ENCODE results near the gene DEFB132. TPM values are rescaled to one million over a fixed set of nuclear protein-coding genes. Genes with fewer than 3 reads are reported as not detected.

Gene DEFB132
- total RNA-seq, 4 donors from 2014 or later: 0.66 TPM; not detected in 3

DNA sequence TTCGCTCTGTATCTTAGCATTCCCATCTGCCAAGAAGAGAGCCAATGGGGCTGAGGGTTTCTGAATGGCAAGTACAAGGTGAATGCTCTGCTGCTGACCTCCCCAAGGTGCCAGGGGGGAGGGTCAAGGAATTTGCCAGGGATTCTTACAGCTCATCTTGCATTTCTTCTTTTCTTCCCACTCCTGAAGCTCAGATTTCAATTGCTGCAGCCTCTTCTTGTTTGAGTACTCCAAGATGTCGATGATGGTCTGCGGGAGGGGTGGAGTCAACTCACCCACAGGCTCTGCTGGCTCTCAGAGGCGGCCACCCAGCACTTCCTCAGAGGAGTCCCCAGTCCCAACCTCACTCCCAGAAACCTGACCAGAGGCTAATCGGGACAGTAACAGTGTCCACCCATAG, 20.7 kb downstream of the DEFB132 start:
- H3K36me3 ChIP-seq: peaks cover 0 to 66% (median 0%) of the 10 kb centered on the region in 3 donors
- H3K27me3 ChIP-seq: no peaks in the 10 kb centered on the region
- WGBS, 2 donors: 72 to 75% methylated on average over 5 of the region's 5 CpGs
- H3K9me3 ChIP-seq: no peaks in the 10 kb centered on the region
- no peaks in the 10 kb centered on the region for H3K4me1 ChIP-seq
- H3K4me3 ChIP-seq: no peak overlapping the region
- TF ChIP-seq POLR2A (IDR thresholded peaks at IDR 0.05): no peak
- TF ChIP-seq, protein P1, sequence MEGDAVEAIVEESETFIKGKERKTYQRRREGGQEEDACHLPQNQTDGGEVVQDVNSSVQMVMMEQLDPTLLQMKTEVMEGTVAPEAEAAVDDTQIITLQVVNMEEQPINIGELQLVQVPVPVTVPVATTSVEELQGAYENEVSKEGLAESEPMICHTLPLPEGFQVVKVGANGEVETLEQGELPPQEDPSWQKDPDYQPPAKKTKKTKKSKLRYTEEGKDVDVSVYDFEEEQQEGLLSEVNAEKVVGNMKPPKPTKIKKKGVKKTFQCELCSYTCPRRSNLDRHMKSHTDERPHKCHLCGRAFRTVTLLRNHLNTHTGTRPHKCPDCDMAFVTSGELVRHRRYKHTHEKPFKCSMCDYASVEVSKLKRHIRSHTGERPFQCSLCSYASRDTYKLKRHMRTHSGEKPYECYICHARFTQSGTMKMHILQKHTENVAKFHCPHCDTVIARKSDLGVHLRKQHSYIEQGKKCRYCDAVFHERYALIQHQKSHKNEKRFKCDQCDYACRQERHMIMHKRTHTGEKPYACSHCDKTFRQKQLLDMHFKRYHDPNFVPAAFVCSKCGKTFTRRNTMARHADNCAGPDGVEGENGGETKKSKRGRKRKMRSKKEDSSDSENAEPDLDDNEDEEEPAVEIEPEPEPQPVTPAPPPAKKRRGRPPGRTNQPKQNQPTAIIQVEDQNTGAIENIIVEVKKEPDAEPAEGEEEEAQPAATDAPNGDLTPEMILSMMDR (IDR thresholded peaks at IDR 0.05): no peak
- no peak for TF ChIP-seq EP300 (IDR thresholded peaks at IDR 0.05)
- no peak for DNase-seq (ENCODE audit: low spot score in 2 of 2)
- H3K27ac ChIP-seq: no peak overlapping the region

- H3K27me3 ChIP-seq: no peaks in the 10 kb centered on the region
- peaks cover 0 to 66% (median 0%) of the 10 kb centered on the region in 3 donors for H3K36me3 ChIP-seq
- H3K4me3 ChIP-seq: peak overlapping the region in 1 of 4 donors; percentile 16
- H3K4me1 ChIP-seq: no peaks in the 10 kb centered on the region
- 48 to 64% methylated on average over 50 to 60 of the region's 88 CpGs for WGBS, 2 donors
- H3K9me3 ChIP-seq: no peaks in the 10 kb centered on the region
- peak overlapping the region in 1 of 4 donors; percentile 12 for H3K27ac ChIP-seq
- TF ChIP-seq, protein P1 (IDR thresholded peaks at IDR 0.05): peak in 1 of 5 experiments; percentile 16
- no peak for TF ChIP-seq POLR2A (IDR thresholded peaks at IDR 0.05)
- DNase-seq (ENCODE audit: low spot score in 2 of 2): no peak
These were observed 21.4 kb downstream of the DEFB132 start for GRCh38 chr20:278607-279571.

DNA sequence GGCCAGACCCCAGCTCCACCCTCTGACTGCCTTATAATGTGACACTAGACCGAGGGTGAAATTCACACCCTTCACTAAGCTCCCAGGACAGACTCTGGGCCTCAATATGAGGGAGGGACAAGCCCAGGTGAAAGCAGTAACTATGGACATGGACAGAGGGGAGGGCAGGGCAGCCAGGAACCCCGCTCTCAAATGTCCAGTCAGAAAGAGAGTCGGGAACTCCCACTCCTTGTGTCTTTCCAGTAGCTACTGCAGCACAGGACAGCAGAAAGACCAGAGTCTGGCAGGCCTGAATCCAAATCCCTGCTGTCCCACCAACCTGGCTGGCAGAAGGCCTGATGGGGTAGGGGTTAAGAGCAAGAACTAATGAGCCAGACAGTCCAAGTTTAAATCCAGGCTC, 26.6 kb downstream of the DEFB132 start:
- Histone ChIP-seq H3K4me1 (no peaks in the 10 kb centered on the region), H3K9me3 (no peaks in the 10 kb centered on the region), H3K27ac (no peak overlapping the region), H3K4me3 (no peak overlapping the region), H3K27me3 (no peaks in the 10 kb centered on the region), H3K36me3 (peaks cover 0 to 20% (median 0%) of the 10 kb centered on the region in 3 donors)
- WGBS, 2 donors: 45 to 70% methylated on average over 3 of the region's 3 CpGs
- TF ChIP-seq, protein P1 (IDR thresholded peaks at IDR 0.05): no peak
- TF ChIP-seq EP300 (IDR thresholded peaks at IDR 0.05) (no peak), POLR2A (IDR thresholded peaks at IDR 0.05) (no peak)
- DNase-seq (ENCODE audit: low spot score in 2 of 2): no peak

- TF ChIP-seq, protein P1 (IDR thresholded peaks at IDR 0.05): no peak
- TF ChIP-seq EP300 (IDR thresholded peaks at IDR 0.05) (no peak), POLR2A (IDR thresholded peaks at IDR 0.05) (no peak)
- no peak overlapping the region for H3K4me3 ChIP-seq
- peaks cover 0 to 5% (median 0%) of the 10 kb centered on the region in 3 donors for H3K36me3 ChIP-seq
- no peaks in the 10 kb centered on the region for H3K27me3 ChIP-seq
- H3K27ac ChIP-seq: no peak overlapping the region
- H3K9me3 ChIP-seq: no peaks in the 10 kb centered on the region
- peaks cover 0 to 16% (median 3%) of the 10 kb centered on the region in 4 donors for H3K4me1 ChIP-seq
- no peak for DNase-seq (ENCODE audit: low spot score in 2 of 2)
- WGBS, 2 donors: 75 to 78% methylated on average over 2 of the region's 2 CpGs
These were observed 29.0 kb downstream of the DEFB132 start for GRCh38 chr20:286508-286907.

Data from tibial nerve (tissue), 4 donors.